ENCODE measurements around the gene ERG28.

DNA sequence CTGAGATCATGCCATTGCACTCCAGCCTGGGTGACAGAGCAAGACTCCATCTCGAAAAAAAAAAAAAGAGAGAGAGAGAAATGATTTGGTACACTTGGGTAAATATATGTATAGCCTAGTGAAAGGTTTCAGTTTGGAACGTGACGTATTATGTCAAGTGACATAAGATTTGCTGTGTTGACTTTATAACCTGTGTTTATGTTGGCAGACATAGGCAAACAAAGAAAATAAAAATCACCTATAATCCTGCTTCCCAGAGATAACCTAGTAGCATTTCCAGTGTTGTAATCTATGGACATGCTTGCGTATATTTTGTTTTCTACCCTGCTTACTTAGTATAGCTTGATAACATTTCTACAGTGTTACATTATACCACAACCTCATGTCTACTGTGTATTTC lies 16.7 kb downstream of the ERG28 start:
- TF ChIP-seq, protein P1, sequence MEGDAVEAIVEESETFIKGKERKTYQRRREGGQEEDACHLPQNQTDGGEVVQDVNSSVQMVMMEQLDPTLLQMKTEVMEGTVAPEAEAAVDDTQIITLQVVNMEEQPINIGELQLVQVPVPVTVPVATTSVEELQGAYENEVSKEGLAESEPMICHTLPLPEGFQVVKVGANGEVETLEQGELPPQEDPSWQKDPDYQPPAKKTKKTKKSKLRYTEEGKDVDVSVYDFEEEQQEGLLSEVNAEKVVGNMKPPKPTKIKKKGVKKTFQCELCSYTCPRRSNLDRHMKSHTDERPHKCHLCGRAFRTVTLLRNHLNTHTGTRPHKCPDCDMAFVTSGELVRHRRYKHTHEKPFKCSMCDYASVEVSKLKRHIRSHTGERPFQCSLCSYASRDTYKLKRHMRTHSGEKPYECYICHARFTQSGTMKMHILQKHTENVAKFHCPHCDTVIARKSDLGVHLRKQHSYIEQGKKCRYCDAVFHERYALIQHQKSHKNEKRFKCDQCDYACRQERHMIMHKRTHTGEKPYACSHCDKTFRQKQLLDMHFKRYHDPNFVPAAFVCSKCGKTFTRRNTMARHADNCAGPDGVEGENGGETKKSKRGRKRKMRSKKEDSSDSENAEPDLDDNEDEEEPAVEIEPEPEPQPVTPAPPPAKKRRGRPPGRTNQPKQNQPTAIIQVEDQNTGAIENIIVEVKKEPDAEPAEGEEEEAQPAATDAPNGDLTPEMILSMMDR (IDR thresholded peaks at IDR 0.05), result no peak
- TF ChIP-seq EZH2 (IDR thresholded peaks at IDR 0.05) (no peak), EZH2phosphoT487 (IDR thresholded peaks at IDR 0.05) (no peak)

All from neural progenitor cell (in vitro differentiated cells).